Thoracic aorta (tissue), 2 donors: ENCODE measurements around the gene ZNF221. TPM values are rescaled to one million over a fixed set of nuclear protein-coding genes. Genes with fewer than 3 reads are reported as not detected.

Experiments
- ATAC-seq: fragments of 150-250 bp; one replicate; pipeline ENCODE4 v1.8.0; 2017; ENCODE audit warnings: low read depth; ENCODE audit not compliant: insufficient number of reproducible peaks, low FRiP score
- DNase-seq: peaks from one replicate; pipeline ENCODE4 v3.0.0-alpha.2; 2020; ENCODE audit warnings: low spot score
- H3K27ac ChIP-seq, 2 donors: fragments of 200-600 bp; sonication (generic); 1 replicate in 1 of 2; 2 replicates in 1 of 2; pipeline ENCODE4 v1.5.1; 2016; ENCODE audit warnings: mild to moderate bottlenecking in 2 of 2, moderate library complexity in 2 of 2
- H3K27me3 ChIP-seq: fragments of 200-600 bp; sonication (generic); replicated peaks from 2 replicates; pipeline ENCODE4 v1.6.0; 2016; ENCODE audit warnings: mild to moderate bottlenecking; ENCODE audit not compliant: insufficient read depth
- H3K36me3 ChIP-seq: fragments of 200-600 bp; sonication (generic); one replicate; pipeline ENCODE4 v1.5.1; 2016
- H3K4me1 ChIP-seq, 2 donors: fragments of 200-600 bp; sonication (generic); 1 replicate in 1 of 2; 2 replicates in 1 of 2; pipeline versions ENCODE4 v1.5.1 to v1.6.0; 2016; ENCODE audit warnings: low read depth in 2 of 2, mild to moderate bottlenecking in 1 of 2; ENCODE audit not compliant: control insufficient read depth in 1 of 2
- H3K4me3 ChIP-seq: fragments of 200-600 bp; sonication (generic); 2 replicates; pipeline ENCODE4 v1.5.1; 2016; ENCODE audit warnings: mild to moderate bottlenecking
- H3K9me3 ChIP-seq: fragments of 200-600 bp; sonication (generic); 2 replicates; pipeline ENCODE4 v1.5.1; 2016
- CTCF ChIP-seq: fragments of 200-600 bp; sonication (generic); IDR thresholded peaks from one replicate; pipeline ENCODE4 v1.5.1; 2019; ENCODE audit warnings: antibody characterized with exemption
- total RNA-seq, 2 donors: library from RNA; depleted of rRNA; stranded (reverse); fragments of >200 nt; gene quantifications; one replicate each; pipeline versions ENCODE4 v1.1.0 to v1.2.3, GENCODE V29; 2016

Gene ZNF221
- total RNA-seq = 10 to 100 TPM in 1 of 2 donors, 1 to 10 TPM in 1; 5.8 to 11.9 TPM

- TF ChIP-seq CTCF = peak; percentile 26
- peaks cover 4% of the 10 kb centered on the region for H3K36me3 ChIP-seq
- H3K27me3 ChIP-seq = no peaks in the 10 kb centered on the region
- H3K4me1 ChIP-seq = peaks cover 0 to 3% of the 10 kb centered on the region in 2 donors
- H3K27ac ChIP-seq = peak within 1 kb of the TSS; percentile 52 to 69
- ATAC-seq = peak; percentile 99
- H3K9me3 ChIP-seq = peaks cover 11% of the 10 kb centered on the region
- peak within 1 kb of the TSS; percentile 99 for H3K4me3 ChIP-seq
- peak; percentile 80 for DNase-seq
These were observed at the start of gene ZNF221 for GRCh38 chr19:43950834-43951645. ZNF221 (plus strand) TSS chr19:43951228; CDS start chr19:43962727, 11,499 bp downstream.

- H3K4me3 ChIP-seq = peak overlapping the region; percentile 71
- ATAC-seq = no peak
- no peaks in the 10 kb centered on the region for H3K4me1 ChIP-seq
- no peak overlapping the region for H3K27ac ChIP-seq
- no peaks in the 10 kb centered on the region for H3K27me3 ChIP-seq
- H3K36me3 ChIP-seq = no peaks in the 10 kb centered on the region
- DNase-seq = no peak
- no peak for TF ChIP-seq CTCF
- H3K9me3 ChIP-seq = peaks cover 40% of the 10 kb centered on the region
These were observed 49.3 kb upstream of the ZNF221 start for GRCh38 chr19:43901395-43902390.

GRCh38 chr19:43902399-43902798, 48.6 kb upstream of the ZNF221 start:
- Histone ChIP-seq H3K4me1 (no peaks in the 10 kb centered on the region), H3K4me3 (peak overlapping the region; percentile 71), H3K27ac (no peak overlapping the region), H3K36me3 (no peaks in the 10 kb centered on the region), H3K9me3 (peaks cover 43% of the 10 kb centered on the region), H3K27me3 (no peaks in the 10 kb centered on the region)
- no peak for TF ChIP-seq CTCF
- DNase-seq = no peak
- no peak for ATAC-seq

- no peak for DNase-seq
- Histone ChIP-seq H3K27me3 (no peaks in the 10 kb centered on the region), H3K27ac (no peak overlapping the region), H3K4me3 (no peak overlapping the region), H3K4me1 (no peaks in the 10 kb centered on the region), H3K36me3 (no peaks in the 10 kb centered on the region), H3K9me3 (peaks cover 62% of the 10 kb centered on the region)
- no peak for ATAC-seq
- TF ChIP-seq CTCF = no peak
These were observed 45.1 kb upstream of the ZNF221 start for GRCh38 chr19:43905897-43906296.

GRCh38 chr19:43906774-43907173, 44.3 kb upstream of the ZNF221 start:
- no peak for ATAC-seq
- Histone ChIP-seq H3K4me3 (no peak overlapping the region), H3K4me1 (no peaks in the 10 kb centered on the region), H3K36me3 (no peaks in the 10 kb centered on the region), H3K9me3 (peaks cover 69% of the 10 kb centered on the region), H3K27me3 (no peaks in the 10 kb centered on the region), H3K27ac (no peak overlapping the region)
- no peak for DNase-seq
- TF ChIP-seq CTCF = no peak
